ENCODE measurements around the gene SULT4A1. TPM values are rescaled to one million over a fixed set of nuclear protein-coding genes. Genes with fewer than 3 reads are reported as not detected.

Gene SULT4A1
- total RNA-seq, 1 experiment from 2014 or later = 8.4 TPM

DNA sequence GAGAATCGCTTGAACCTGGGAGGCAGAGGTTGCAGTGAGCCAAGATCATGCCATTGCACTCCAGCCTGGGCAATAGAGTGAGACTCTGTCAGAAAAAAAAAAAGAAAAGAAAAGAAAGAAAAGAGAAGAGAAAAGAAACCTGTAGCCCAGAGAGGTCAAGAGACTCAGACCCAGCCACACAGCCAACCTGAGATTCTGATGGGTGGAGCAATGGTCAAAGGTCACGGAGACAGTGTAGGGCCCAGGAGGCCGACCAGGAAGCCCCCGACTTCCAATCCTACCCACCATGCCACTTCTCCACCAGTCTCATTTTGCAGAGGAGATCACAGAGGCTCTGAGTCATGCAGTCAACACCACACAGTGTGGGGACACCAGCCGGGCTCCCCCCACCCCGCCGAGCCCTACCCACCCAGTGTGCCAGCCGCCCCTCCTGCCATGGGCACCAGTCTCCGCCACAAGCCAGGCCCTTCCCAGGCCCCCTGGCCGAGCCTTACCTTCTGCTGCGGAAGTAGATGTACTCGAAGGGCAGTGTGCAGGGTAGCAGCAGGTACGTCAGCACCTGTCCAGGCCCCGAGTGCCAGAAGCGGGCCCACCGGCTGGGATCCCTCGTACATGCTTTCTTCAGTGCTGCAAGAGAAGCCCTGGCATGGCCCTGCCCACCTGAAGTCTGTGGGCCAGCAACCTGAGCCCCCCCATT is 21.6 kb upstream of the SULT4A1 start:
- intact Hi-C loops (cut with micrococcal nuclease) = loop anchor here (1.0 to 10.0 kb wide), 3 partner anchors 62 to 741 kb away; no protein-coding TSS in a partner anchor

DNA sequence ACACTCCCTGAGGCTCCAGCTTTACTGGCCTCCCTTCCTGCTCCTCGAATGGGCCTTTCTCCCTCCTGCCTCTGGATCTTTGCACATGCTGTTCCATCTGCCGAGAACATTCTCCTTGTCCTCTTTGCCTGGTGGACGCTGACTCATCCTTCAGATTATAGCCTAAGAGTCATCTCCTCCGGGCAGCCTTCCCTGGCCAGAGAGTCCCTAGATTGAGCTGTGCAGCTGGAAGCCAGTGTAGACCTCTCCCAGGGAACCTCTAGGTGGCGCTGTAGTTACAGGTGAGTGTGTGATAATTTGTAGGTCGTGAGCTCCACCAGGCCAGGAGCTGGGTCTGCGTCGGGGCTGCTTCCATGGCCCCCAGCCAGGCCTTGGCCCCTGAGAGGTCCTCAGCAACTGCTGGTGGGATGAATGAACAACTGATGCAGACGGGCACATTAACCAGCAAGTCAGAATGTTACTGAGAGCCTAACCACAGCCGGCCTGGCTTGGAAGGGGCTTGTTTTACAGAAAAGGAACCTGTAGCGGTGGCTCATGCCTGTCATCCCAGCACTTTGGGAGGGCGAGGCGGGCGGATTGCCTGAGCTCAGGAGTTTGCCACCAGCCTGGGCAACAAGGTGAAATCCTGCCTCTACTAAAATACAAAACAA is 20.8 kb upstream of the SULT4A1 start:
- no peaks in the 10 kb centered on the region for H3K79me2 ChIP-seq (ENCODE audit: insufficient read depth, low read length)
- H3K36me3 ChIP-seq (ENCODE audit: control insufficient read depth in 1 of 2, insufficient read depth in 2 of 2, low read length in 2 of 2) = no peaks in the 10 kb centered on the region
- peak; percentile 81 for DNase-seq (ENCODE audit: low read depth, low spot score)
- H3K4me2 ChIP-seq (ENCODE audit: low read length) = no peak overlapping the region
- no peaks in the 10 kb centered on the region for H3K9me2 ChIP-seq (ENCODE audit: insufficient read depth)
- no peaks in the 10 kb centered on the region for H4K20me1 ChIP-seq (ENCODE audit: insufficient read depth)
- H3K9ac ChIP-seq (ENCODE audit: low read length) = no peak overlapping the region
- no peaks in the 10 kb centered on the region for H3K9me3 ChIP-seq (ENCODE audit: control insufficient read depth in 1 of 2, insufficient read depth in 1 of 2, low read depth in 1 of 2, low read length in 2 of 2)
- H2AFZ ChIP-seq (ENCODE audit: low read depth, low read length, poor library complexity, severe bottlenecking) = no peak overlapping the region
- no TSS peak for BruUV-seq (replicated peaks)
- ATAC-seq = peak; percentile 89
- ChIA-PET CTCF (interaction anchor here (0.6 to 2.1 kb wide), 32 partner anchors 9 to 802 kb away, joined by 3 to 64 read pairs (median 5); partner anchors contain the start of genes PNPLA5 and SULT4A1), POLR2A (interaction anchor here (1.1 kb wide), 2 partner anchors 62 to 72 kb away, joined by 4 read pairs; partner anchors contain the start of gene SAMM50), RAD21 (ENCODE audit: low non-redundant PET in 1 of 2, low total read pairs in 2 of 2, uncharacterized antibody in 2 of 2, unreplicated experiment in 2 of 2) (interaction anchor here (0.6 to 1.3 kb wide), 4 partner anchors 63 to 741 kb away, joined by 3 to 14 read pairs (median 6); partner anchors contain the start of gene SAMM50 (in 1 of the 2))
- H3K27ac ChIP-seq (ENCODE audit: low read depth, low read length) = no peak overlapping the region
- H3K4me1 ChIP-seq (ENCODE audit: control insufficient read depth in 1 of 2, insufficient read depth in 2 of 2, low read length in 2 of 2) = peaks cover 0 to 7% of the 10 kb centered on the region in 2 experiments; a peak in 1 of 4 replicates
- intact Hi-C loops (cut with micrococcal nuclease) = loop anchor here (1.0 to 10.0 kb wide), 3 partner anchors 63 to 742 kb away; no protein-coding TSS in a partner anchor
- no peak overlapping the region for H3K4me3 ChIP-seq (replicated peaks in 1 of 2; ENCODE audit: low read depth in 1 of 2, low read length in 2 of 2)
- no peaks in the 10 kb centered on the region for H3K27me3 ChIP-seq (ENCODE audit: insufficient read depth, low read length)
- TF ChIP-seq, protein P1, sequence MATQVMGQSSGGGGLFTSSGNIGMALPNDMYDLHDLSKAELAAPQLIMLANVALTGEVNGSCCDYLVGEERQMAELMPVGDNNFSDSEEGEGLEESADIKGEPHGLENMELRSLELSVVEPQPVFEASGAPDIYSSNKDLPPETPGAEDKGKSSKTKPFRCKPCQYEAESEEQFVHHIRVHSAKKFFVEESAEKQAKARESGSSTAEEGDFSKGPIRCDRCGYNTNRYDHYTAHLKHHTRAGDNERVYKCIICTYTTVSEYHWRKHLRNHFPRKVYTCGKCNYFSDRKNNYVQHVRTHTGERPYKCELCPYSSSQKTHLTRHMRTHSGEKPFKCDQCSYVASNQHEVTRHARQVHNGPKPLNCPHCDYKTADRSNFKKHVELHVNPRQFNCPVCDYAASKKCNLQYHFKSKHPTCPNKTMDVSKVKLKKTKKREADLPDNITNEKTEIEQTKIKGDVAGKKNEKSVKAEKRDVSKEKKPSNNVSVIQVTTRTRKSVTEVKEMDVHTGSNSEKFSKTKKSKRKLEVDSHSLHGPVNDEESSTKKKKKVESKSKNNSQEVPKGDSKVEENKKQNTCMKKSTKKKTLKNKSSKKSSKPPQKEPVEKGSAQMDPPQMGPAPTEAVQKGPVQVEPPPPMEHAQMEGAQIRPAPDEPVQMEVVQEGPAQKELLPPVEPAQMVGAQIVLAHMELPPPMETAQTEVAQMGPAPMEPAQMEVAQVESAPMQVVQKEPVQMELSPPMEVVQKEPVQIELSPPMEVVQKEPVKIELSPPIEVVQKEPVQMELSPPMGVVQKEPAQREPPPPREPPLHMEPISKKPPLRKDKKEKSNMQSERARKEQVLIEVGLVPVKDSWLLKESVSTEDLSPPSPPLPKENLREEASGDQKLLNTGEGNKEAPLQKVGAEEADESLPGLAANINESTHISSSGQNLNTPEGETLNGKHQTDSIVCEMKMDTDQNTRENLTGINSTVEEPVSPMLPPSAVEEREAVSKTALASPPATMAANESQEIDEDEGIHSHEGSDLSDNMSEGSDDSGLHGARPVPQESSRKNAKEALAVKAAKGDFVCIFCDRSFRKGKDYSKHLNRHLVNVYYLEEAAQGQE (IDR thresholded peaks at IDR 0.05; ENCODE audit: low read depth) = no peak
- TF ChIP-seq, protein P2, sequence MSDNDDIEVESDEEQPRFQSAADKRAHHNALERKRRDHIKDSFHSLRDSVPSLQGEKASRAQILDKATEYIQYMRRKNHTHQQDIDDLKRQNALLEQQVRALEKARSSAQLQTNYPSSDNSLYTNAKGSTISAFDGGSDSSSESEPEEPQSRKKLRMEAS (IDR thresholded peaks at IDR 0.05) = no peak
- TF ChIP-seq SIN3A (IDR thresholded peaks at IDR 0.05; ENCODE audit: low read depth) (no peak), RAD21 (IDR thresholded peaks at IDR 0.05; ENCODE audit: low read depth) (peak; percentile 73), SRF (IDR thresholded peaks at IDR 0.05; ENCODE audit: low read depth) (no peak)
- TF ChIP-seq, protein P3, sequence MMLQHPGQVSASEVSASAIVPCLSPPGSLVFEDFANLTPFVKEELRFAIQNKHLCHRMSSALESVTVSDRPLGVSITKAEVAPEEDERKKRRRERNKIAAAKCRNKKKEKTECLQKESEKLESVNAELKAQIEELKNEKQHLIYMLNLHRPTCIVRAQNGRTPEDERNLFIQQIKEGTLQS (IDR thresholded peaks at IDR 0.05) = no peak

More for the DNA sequence above, 21.6 kb upstream of the SULT4A1 start:
- no peak overlapping the region for H3K27ac ChIP-seq (ENCODE audit: low read depth, low read length)
- no peak overlapping the region for H3K9ac ChIP-seq (ENCODE audit: low read length)
- no peaks in the 10 kb centered on the region for H3K36me3 ChIP-seq (ENCODE audit: control insufficient read depth in 1 of 2, insufficient read depth in 2 of 2, low read length in 2 of 2)
- DNase-seq (ENCODE audit: low read depth, low spot score) = no peak
- no peaks in the 10 kb centered on the region for H3K27me3 ChIP-seq (ENCODE audit: insufficient read depth, low read length)
- no peak overlapping the region for H3K4me2 ChIP-seq (ENCODE audit: low read length)
- no peak for ATAC-seq
- no peaks in the 10 kb centered on the region for H3K9me3 ChIP-seq (ENCODE audit: control insufficient read depth in 1 of 2, insufficient read depth in 1 of 2, low read depth in 1 of 2, low read length in 2 of 2)
- TF ChIP-seq CBX3 (IDR thresholded peaks at IDR 0.05; ENCODE audit: low read depth) (no peak), TCF7L2 (IDR thresholded peaks at IDR 0.05; ENCODE audit: borderline replicate concordance, extremely low read depth, insufficient read depth, insufficient read length) (no peak), CEBPB (IDR thresholded peaks at IDR 0.05; ENCODE audit: low read depth) (no peak), EZH2 (IDR thresholded peaks at IDR 0.05) (no peak), POLR2AphosphoS5 (IDR thresholded peaks at IDR 0.05; ENCODE audit: low read depth, low read length) (no peak)
- TF ChIP-seq, protein P3 (IDR thresholded peaks at IDR 0.05) = no peak
- BruUV-seq (replicated peaks) = no TSS peak
- no peaks in the 10 kb centered on the region for H3K9me2 ChIP-seq (ENCODE audit: insufficient read depth)
- H3K4me1 ChIP-seq (ENCODE audit: control insufficient read depth in 1 of 2, insufficient read depth in 2 of 2, low read length in 2 of 2) = peaks cover 0 to 7% of the 10 kb centered on the region in 2 experiments; a peak in 1 of 4 replicates
- H3K4me3 ChIP-seq (replicated peaks in 1 of 2; ENCODE audit: low read depth in 1 of 2, low read length in 2 of 2) = no peak overlapping the region
- RAD21 ChIA-PET (ENCODE audit: low non-redundant PET in 1 of 2, low total read pairs in 2 of 2, uncharacterized antibody in 2 of 2, unreplicated experiment in 2 of 2) = interaction anchor here (0.6 to 1.3 kb wide), 5 partner anchors 62 to 740 kb away, joined by 3 to 14 read pairs (median 3); partner anchors contain the start of gene SAMM50 (in 1 of the 2)
- CTCF ChIA-PET = interaction anchor here (0.6 to 2.9 kb wide), 39 partner anchors 8 to 801 kb away, joined by 3 to 64 read pairs (median 5); partner anchors contain the start of genes PNPLA3, PNPLA5 and SULT4A1
- no peak overlapping the region for H2AFZ ChIP-seq (ENCODE audit: low read depth, low read length, poor library complexity, severe bottlenecking)
- no peaks in the 10 kb centered on the region for H4K20me1 ChIP-seq (ENCODE audit: insufficient read depth)
- no peaks in the 10 kb centered on the region for H3K79me2 ChIP-seq (ENCODE audit: insufficient read depth, low read length)
- POLR2A ChIA-PET = interaction anchor here (1.1 to 1.3 kb wide), 3 partner anchors 40 to 71 kb away, joined by 4 read pairs; partner anchors contain the start of genes PNPLA3 and SAMM50

All from HCT116 (cell line).